ENCODE measurements around the gene MUC5AC. TPM values are rescaled to one million over a fixed set of nuclear protein-coding genes. Genes with fewer than 3 reads are reported as not detected.

The MUC5AC gene
- total RNA-seq, 1 experiment from 2014 or later = not detected

DNA sequence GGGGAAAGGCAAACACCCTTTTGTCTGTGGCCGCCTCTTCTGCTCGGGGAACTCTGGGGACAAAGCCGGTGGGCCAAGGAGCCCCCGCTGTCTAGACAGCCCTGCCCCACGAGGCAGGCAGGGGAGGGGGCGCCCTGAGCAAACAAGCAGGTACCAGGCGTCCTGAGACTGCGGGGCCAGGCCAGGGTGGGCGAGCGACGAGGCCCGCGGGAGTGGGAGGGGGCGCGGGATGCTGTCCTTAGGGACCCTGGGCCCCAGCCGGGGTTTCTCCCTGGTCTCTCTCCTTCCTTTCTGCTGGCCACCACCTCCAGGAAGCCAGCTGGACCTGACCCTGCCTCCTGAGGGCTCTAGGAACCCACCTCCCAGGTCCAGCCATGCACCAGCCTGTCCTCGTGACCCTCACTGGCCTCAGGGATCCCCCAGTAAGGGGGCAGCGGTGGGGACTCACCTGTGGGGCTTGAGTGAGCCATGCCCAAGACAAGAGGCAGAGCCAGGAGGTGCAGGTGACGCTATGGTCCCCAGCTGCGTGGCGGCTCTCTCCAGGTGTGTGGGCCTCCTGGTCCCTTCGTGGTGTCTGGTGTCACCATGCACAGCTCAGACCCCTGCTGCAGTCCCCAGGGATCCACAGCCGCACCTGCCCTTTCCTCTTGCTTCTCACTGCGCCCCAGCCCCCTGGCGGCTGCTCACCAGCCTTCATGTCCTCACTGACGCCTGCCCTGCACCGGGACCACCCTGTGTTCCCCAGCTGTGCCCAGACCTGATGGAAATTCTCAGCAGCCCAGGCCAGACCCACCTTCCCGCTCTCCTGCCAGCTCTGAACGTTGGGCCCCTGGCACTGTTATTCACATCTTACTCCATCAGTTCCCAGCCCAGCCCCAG lies 26.5 kb upstream of the MUC5AC start:
- in situ Hi-C loops (cut with HindIII; ENCODE audit: low pct_unique_long_range_greater_than_20kb, low sequenced_read_pairs) = no loop called here
- no peak for DNase-seq (ENCODE audit: low read depth, low spot score)

DNA sequence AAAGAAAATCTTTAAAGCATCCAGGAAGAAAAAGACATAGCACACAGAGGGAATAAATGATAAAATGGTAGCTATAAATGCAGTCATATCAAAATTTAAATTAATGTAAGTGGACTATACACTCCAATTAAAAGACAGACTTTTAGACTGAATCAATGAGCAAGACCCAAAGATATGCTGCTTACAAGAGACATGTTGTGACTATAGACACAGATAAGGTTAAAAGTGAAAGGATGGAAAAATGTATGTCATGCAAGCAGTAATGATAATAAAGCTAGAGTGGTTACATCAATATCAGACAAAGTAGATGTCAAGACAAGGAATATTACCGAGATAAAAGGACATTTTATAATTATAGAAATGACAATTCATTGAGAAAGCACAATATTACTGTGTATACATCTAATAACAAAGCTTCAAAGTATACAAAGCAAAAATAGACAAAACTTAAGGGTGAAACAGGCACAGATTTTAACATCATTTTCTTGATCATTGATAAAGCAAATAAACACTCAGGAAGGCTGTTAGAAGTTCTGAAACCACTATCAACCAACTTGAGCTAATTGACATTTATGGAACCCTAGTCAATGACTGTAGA lies 22.8 kb upstream of the MUC5AC start:
- in situ Hi-C loops (cut with HindIII; ENCODE audit: low pct_unique_long_range_greater_than_20kb, low sequenced_read_pairs) = no loop called here
- DNase-seq (ENCODE audit: low read depth, low spot score) = no peak

DNA sequence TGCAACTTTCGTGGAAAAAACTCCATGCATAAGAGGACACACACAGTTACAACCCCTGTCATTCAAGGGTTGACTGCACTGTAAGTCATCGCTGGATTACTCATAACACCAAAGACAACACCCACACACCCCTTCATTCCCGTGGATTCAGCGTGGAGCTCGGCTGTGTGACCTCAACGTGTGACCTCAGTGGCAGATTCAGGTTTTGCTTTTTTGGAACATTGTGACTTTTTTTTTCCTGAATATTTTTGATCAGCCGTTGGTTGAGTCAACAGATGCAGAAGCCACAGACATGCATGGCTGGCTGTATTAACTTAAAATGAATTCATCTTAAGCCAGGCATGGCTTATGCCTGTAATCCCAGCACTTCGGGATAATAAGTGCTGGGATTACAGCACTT lies 19.7 kb upstream of the MUC5AC start:
- in situ Hi-C loops (cut with HindIII; ENCODE audit: low pct_unique_long_range_greater_than_20kb, low sequenced_read_pairs) = no loop called here
- DNase-seq (ENCODE audit: low read depth, low spot score) = no peak

DNA sequence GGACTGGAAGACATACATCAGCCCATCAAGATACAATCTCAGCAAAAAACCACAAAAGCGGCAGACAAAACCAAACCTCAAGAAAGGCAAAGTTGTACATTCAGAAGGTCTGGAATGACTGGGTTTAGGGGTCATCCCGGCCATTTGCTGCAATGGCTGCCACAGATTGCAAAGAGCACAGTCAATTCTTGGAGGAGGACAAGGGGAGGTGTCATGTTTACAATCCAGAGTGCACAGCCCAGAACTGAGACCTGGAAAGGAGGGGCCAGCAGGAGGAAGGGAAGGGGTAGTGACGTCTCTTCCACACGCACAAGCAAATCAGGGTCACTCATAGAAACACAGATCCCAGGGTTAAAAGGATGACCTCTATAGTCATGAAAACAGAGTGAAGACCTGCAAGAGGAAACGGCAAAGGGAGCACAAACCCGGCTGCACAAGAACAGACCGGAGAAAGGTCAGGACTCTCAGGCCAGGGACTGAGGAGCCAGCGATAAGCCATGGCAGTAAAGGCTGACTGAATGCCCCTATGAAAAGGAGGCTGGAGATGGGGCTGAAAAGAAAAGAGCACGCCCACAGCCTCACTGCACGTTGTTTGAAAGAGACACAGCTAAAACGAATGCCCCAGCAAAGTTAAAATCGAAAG lies 18.2 kb upstream of the MUC5AC start:
- in situ Hi-C loops (cut with HindIII; ENCODE audit: low pct_unique_long_range_greater_than_20kb, low sequenced_read_pairs) = no loop called here
- DNase-seq (ENCODE audit: low read depth, low spot score) = no peak

DNA sequence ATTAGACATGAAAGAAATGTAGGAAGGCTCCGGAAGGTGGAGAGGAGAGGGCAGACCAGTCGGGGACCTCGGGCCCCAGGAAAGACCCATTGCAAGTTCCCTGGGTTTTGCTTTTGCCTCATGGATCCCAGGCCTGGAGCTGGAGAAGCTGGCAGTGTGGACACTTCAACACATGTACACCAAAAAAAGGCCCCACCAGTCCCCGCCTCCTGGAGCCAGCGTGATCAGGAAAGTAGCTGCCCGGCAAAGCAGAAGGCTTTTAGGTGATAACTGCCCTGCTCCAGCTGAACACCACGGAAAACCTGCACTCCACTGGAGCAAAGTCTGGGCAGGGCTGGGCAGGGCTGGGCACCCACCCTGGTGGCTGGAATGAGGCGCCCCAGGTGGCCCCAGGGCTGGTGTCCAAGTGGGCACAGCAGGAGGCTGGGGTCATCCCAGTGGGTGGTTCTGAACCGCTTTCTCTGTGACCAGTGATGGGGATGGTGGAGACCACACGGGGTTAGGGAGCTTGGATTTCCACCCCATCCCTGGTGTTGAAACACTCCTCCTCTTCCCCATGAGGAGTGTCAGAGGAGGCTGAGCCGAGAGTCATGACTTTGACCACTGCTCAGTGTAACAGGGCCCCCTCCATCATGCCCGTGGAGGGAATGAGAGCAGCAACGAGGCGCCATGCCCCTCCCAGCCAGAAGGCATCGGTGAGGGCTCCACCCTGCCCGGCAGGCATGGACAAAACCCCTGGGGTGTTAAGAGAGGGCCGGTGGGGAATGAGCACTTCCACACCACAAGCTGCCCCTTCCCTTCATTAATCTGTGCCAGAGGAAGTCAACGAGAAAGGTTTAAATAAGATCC lies 16.9 kb upstream of the MUC5AC start:
- in situ Hi-C loops (cut with HindIII; ENCODE audit: low pct_unique_long_range_greater_than_20kb, low sequenced_read_pairs) = no loop called here
- no peak for DNase-seq (ENCODE audit: low read depth, low spot score)

DNA sequence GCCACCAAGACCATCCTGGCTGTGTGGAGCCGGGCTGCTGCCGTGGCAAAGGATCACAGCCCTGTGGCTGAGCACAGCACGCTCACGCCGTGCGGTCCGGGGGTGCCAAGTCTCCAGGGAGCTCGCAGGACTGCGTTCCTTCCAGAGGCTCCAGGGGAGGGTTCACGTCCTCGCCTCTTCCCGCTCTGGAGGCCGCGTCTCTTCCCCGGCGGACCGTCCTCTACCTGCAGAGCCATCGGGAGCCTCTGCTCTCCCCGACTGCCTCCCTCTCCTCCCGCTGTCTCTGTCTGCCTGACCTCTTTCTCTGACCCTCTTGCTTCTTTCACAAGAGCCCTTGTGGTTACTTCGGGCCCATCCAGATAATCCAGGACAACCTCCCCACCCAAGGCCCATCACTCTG lies 11.4 kb upstream of the MUC5AC start:
- in situ Hi-C loops (cut with HindIII; ENCODE audit: low pct_unique_long_range_greater_than_20kb, low sequenced_read_pairs) = no loop called here
- DNase-seq (ENCODE audit: low read depth, low spot score) = no peak

DNA sequence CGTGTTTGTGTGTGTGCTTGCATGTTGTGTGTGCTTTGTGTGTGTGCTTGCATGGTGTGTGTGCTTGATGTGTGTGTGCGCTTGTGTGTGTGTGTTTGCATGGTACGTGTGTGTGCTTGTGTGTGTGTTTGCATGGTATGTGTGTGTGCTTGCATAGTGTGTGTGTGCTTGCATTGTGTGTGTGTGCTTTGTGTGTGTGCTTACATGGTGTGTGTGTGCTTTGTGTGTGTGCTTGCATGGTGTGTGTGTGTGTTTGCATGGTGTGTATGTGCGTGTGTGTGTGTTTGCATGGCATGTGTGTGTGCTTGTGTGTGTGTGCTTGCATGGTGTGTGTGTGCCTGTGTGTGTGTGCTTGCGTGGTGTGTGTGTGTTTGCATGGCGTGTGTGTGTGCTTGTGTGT lies 10.0 kb upstream of the MUC5AC start:
- in situ Hi-C loops (cut with HindIII; ENCODE audit: low pct_unique_long_range_greater_than_20kb, low sequenced_read_pairs) = no loop called here
- DNase-seq (ENCODE audit: low read depth, low spot score) = no peak

DNA sequence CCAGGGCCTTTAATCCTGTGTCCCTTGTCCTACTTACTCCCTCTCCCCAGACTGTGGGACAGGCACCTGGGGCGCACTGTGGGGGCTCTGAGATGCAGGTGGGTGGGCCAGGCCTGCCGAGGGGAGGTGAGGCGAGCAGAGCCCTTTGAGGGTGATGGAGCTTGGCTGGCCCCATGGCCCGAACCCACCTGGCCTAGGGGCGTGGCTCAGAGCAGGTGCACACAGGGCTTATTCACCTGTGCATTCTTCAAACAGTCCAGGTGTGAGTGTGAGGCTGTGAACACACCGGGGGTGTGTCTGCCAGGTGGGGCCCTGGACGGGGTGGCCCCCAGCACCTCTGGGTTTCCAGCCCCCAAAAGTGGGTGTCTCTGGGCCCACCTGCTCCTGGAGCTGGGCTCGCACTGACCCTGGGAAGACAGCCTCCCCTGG lies 9.0 kb upstream of the MUC5AC start:
- in situ Hi-C loops (cut with HindIII; ENCODE audit: low pct_unique_long_range_greater_than_20kb, low sequenced_read_pairs) = no loop called here
- DNase-seq (ENCODE audit: low read depth, low spot score) = no peak

DNA sequence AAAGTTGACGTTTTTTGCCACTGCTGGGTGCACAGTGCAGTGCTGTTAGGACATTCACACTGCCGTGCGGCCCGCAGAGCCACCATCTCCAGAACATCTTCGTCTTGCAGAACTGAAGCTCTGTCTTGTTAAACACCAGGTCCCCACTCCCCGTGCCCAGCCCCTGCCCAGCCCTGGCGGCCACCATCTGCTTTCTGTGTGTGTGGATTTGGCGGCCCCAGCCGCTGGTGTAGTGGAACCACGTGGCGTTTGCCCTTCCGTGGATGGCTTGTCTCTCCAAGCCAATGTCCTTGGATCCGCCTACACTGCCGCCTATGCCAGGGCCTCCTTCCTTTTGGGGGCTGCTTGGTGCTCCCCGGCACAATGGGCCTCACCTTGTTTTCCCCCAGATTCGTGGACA lies 8.2 kb upstream of the MUC5AC start:
- in situ Hi-C loops (cut with HindIII; ENCODE audit: low pct_unique_long_range_greater_than_20kb, low sequenced_read_pairs) = no loop called here
- no peak for DNase-seq (ENCODE audit: low read depth, low spot score)

DNA sequence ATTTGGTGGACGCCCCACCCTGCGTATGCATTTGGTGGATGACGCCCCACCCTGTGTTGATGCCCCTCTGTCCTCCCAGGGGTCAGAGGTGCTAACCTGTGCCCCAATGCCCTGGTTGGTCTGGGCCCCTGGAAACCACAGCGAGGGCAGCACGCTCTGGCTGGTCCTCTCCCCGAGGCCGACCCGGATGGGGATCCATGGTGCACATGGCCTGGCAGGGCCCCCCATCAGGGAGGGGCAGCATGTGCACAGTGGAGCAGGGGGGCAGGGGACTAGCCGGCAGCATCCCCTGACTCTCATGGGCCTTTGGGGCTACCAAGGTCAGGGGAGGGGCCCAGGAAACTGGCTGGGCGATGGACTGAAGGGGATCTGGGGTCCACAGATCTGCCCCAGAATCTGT lies 7.6 kb upstream of the MUC5AC start:
- no peak for DNase-seq (ENCODE audit: low read depth, low spot score)
- in situ Hi-C loops (cut with HindIII; ENCODE audit: low pct_unique_long_range_greater_than_20kb, low sequenced_read_pairs) = no loop called here

DNA sequence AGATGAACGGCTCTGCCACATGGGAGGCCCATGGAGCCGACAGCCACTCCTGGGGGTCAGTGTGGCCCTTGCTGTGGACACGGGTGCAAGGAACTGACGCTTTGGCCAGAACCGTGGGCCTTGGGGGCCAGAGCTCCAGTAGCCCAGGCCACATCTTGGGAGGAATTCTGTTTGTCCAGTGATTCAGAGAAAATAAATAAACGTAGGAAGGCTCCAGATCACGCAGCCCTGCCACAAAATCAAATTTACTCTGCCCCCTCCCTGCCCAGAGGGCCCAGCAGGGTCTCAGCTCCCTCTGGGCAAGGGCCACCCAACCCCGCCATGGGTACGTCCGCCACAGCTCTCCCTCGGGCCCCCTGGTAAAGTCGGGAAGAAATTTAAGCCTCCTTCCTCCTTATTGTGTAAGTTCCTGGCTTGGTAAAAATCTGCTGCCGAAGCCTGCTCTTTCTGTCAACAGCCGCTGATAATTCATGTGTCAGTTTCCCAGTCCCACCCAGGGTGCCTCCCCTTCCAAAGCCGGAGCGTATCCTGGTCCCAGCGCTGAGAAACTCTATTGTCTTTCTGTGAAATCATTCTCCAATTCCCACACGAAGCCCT lies 6.9 kb upstream of the MUC5AC start:
- in situ Hi-C loops (cut with HindIII; ENCODE audit: low pct_unique_long_range_greater_than_20kb, low sequenced_read_pairs) = no loop called here

DNA sequence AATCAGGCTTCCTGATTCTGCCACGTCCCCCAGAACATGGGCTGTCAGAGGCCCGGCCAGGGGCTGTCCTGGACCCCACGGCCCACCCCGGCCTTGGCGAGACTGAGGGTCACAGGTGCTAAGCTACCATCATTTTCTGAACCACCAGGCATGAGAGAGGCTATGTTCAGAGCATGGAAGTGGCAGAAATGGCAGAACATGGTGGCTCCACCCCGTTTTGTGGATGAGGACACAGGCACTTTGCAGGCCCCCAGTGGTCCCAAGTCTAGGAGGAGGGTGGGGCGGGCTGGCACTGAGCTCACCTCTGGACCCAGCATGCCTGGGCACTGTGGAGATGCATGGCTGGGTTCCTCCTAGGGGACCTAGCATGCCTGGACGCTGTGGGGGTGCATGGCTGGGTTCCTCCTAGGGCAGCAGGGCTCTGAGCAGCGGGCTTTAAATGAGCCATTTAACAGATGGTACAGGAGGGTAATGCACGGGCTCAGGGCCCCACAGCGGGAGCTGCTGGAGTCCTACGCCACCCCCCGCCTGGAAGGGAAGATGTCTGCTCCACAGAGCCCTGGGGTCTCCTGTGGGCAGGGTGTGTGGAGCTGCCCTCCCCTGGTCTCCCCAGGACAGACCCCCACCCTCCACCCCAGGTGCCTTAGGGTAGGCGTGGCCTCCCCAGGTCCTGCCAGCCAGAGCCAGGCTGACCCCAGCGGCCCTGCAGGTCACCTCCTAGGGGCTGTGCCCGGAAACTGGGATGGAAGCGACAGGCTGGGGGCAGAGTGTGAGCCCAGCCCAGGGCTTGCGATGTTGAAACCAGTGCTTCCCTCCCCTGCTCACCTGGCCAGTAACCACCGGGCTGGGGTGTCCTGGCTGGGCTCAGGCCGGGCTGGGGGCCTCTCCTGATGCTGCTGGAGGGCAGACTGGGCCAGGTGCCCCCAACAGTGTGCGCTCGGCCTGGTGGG lies 6.1 kb upstream of the MUC5AC start:
- DNase-seq (ENCODE audit: low read depth, low spot score) = no peak
- in situ Hi-C loops (cut with HindIII; ENCODE audit: low pct_unique_long_range_greater_than_20kb, low sequenced_read_pairs) = no loop called here

More for the DNA sequence above, 6.9 kb upstream of the MUC5AC start:
- DNase-seq (ENCODE audit: low read depth, low spot score) = no peak

DNA sequence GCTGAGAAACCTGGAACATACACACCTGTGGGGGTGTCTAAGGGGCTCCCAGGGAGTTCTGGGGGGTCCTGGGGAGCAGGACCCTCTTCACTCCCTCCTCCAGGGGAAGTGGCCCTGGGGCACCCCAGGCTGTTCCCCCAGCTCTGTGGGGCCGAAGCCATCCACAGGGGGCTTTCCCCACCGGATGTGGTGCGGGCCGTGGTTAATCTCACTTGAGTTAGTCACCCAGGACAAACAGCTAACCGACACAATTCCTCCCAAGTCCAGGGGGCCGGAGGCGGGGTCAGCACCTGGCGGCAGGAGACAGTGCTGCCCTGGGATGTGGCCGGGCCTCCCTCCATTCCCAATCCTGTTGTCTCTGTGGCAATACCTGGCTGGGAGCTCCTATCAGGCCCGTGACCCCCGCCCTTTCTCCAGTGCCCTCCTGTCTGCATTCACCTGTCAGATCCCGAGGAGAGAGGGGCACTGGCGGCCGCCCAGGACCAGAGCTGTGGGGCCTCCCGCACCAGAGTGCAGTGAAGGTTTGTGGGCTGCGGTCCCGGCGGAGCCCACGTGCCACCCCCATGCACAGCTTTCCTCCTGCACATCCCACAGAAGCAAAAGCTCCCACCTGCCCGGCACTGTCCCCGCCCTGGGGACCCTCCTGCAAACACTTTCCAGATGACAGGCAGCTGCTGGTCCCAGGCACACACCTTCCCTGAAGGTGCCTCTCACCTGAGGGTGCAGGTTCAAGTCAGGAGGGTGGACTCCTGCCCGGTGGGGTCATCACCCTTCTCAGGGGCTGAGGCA lies 5.2 kb upstream of the MUC5AC start:
- in situ Hi-C loops (cut with HindIII; ENCODE audit: low pct_unique_long_range_greater_than_20kb, low sequenced_read_pairs) = no loop called here

DNA sequence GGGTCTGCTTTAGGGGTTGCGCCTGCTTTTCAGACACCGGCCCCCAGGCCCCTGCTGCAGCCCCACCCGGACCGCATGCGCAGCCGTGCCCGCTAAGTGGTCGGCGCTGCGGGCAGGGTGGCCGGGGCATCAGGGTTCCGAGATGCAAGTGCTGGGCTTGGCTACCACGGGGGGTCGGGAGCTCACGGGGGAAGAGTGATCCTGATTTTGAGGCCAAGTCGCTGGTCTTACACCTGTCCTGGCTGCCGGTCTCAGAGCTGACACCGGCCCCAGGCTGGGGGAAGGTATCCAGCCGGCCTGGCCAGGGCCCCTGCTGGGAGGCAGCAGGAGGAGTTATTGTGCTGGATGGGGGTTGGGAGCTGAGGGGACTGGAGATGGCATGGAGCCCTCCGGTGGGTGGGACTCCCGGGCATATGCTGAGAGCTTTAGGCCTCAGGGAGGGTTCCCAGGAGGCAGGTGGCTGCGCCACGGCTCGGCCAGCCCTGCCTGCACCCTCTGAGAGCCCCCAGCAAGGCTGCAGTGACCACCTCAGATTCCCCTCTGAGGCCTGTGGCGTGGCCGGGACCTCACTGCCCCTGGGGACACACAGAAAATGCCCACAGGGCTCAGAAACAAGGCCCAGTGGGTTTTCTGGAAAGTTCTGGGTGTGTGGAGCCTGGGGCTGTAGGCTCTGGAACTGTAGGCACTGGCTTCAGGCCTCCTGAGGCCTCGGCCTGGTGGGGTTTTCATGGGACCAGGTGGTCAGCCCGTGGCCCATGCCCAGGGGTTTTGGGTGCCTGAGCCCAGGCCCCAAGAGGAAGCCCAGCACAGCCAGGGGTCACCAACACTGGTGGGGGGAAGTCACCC lies 4.4 kb upstream of the MUC5AC start:
- no peak for DNase-seq (ENCODE audit: low read depth, low spot score)
- in situ Hi-C loops (cut with HindIII; ENCODE audit: low pct_unique_long_range_greater_than_20kb, low sequenced_read_pairs) = no loop called here

More for the DNA sequence above, 5.2 kb upstream of the MUC5AC start:
- DNase-seq (ENCODE audit: low read depth, low spot score) = no peak

DNA sequence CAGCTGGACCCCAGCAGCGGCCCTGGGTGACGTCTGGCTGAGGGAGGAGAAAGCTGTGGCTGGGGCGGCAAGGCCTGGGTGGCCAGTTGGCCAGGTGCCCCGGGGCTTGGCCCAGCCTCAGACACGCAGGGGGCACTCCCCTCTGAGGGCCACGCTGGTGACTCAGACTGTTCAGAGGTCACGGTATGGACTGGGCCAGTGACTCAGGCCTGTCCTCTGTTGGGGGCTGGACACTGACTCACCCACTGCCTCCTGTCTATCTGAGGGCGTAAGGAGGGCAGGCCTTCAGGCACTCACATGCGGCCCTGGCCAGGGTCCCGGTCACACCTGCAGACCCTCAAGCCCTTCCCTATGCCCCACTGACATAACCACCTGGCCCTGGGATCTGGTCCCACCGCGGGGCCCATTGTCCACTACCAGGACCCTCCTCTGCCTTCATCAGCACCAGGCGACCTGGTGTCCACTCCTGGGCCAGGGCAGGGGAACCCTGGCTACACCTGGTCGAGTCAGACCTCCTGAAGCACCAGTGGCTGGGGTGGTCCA lies 3.7 kb upstream of the MUC5AC start:
- in situ Hi-C loops (cut with HindIII; ENCODE audit: low pct_unique_long_range_greater_than_20kb, low sequenced_read_pairs) = no loop called here
- peak; percentile 9 for DNase-seq (ENCODE audit: low read depth, low spot score)

Data from SK-MEL-5 (cell line).